Measurements from ENCODE around the gene FGF1.
"Not testable (repeated sequence)": the region's sequence is repeated elsewhere in the genome, so short reads cannot be mapped to it uniquely, and the experiment has no call there.

The FGF1 gene

DNA sequence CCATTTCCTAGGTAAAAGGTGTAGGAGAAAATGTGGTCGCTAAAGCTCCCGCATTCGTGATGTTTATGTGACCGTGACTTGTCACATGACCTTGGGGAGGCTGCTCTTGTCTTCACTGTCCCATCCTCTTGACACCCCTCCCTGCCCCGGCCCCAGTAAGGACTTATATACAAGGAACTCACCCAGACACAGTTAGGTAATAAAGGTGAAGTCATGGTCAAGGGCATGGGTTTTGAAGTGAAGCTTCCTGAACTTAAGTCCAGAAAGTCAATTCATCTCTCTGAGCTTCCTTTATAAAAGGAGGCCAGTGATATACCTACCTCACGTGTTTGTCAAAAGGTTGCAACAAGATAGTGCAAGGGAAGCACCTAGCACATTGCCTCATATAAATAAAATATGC is 17.6 kb downstream of the FGF1 start:
- DNase-seq (ENCODE audit: low read depth) = no peak

DNA sequence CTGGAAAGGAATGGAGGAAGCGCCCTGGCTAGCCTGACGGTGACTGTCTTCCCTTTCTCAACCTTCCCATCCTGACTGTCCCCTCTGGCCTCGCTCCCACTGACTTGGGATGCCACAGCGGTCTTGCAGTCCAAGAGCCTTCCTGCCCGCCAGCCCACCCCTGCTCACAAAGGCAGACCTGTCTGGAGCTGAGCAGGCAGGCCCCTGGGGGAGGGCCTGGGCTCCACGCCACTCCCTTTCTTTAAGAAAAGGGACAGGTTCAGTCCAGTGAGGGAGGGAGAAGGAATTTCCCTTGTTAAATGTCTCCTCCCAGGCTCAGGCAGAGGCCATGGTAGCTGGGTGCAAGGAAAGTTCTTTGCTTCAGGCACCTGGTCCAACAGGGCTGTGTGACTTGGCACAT is 18.1 kb downstream of the FGF1 start:
- DNase-seq (ENCODE audit: low read depth) = no peak

DNA sequence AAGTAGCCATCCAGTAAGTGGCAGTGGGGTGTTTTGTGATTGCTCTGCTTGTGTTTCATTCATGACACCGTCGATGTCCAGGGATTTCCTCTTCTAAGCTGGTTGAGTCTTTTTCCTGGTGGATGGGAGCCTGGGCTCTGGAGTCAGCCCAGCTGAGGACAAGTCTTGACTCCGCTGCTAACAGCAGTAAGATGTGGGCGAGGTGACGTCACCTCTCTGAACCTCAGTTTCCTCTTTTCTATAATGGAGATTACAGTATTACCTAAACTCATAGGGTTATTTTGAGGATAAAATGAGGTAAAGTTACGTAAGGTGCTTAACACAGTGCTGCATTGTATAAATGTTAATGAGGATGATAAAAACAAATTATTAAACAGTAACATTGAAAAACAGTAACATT is 21.3 kb downstream of the FGF1 start:
- DNase-seq (ENCODE audit: low read depth) = no peak

- no peak for DNase-seq (ENCODE audit: low read depth)
Measured at GRCh38 chr5:142664067-142664466, 21.8 kb downstream of the FGF1 start.

DNA sequence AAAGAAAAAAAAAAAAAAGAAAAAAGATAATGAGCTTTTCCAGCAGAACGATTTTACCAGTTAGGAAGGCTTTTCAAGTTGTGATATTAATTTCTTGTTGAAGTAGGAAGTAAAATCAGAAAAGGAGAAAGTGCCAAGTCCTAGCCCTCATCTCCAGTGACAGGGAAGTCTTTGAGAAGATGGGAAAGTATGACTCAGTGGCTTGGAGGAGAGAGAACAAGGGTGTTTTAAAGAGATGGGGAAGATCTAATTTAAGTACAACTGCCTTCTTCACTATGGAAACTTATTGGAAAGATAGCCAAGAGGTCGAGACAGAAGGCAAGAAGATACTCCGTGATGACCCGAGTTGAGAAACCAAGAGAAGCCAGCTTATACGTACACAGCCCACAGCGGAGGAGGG is 22.6 kb downstream of the FGF1 start:
- no peak for DNase-seq (ENCODE audit: low read depth)

DNA sequence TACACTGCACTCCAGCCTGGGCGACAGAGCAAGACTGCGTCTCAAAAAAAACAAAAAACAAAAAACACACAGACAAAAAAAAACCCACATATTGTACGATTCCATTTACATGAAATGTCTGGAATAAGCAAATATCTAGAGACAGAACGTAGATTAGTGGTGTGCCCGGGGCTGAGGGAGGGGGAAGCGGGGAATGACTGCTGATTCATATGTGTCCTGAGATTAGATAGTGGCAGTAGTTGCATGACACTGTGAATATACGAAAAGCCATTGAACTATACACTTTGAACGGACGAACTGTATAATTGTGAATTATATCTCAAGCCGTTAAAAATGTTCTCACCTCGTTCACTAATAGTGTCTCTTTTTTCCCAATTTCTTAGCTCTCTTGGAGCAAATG is 23.9 kb downstream of the FGF1 start:
- DNase-seq (ENCODE audit: low read depth) = no peak

- no peak for DNase-seq (ENCODE audit: low read depth)
Measured at GRCh38 chr5:142661143-142661542, 24.7 kb downstream of the FGF1 start.

DNA sequence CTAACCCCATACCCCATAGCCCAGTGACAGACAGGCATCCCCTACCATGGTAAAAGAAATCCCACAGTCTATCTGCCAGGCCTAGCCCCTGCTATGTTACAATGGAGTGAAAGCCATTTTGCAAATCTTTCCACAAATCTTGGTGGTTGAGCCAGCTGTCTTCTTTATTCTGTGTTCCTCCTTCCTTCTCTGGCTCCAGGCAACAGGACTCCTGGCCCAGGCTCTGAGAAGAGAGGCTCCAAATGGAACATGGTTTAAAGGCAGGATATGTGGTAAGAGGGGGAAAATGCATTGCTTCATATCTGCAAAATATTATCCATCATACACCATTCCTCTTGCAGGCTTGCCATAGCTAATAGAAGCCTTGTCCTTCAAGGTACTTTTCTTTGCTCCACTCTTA is 25.2 kb downstream of the FGF1 start:
- DNase-seq (ENCODE audit: low read depth) = no peak

GRCh38 chr5:142660196-142660595 is 25.7 kb downstream of the FGF1 start:
- DNase-seq (ENCODE audit: low read depth) = no peak

- DNase-seq (ENCODE audit: low read depth) = no peak
Measured at GRCh38 chr5:142659405-142659804, 26.5 kb downstream of the FGF1 start.

DNA sequence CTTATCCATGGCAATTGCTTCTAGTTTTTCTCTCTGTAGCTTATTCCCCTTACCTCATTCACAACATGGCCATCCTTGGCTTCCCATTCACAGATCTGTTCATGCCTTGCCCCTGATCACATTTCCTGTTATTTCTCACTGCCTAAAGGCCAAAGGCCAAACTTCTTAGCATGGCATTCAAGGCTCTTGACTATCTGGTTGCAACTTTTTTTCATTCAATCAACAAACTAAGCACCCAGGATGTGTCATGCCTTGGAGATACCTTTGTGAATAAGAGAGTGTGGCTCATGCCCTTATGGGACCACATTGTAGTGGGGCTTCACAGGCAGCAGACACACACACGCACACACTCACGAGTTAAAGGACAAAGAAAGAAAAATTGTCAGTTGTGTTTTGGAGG is 27.6 kb downstream of the FGF1 start:
- DNase-seq (ENCODE audit: low read depth) = no peak

- no peak for DNase-seq (ENCODE audit: low read depth)
Measured at GRCh38 chr5:142657446-142657845, 28.4 kb downstream of the FGF1 start.

GRCh38 chr5:142655339-142656267 is 30.3 kb downstream of the FGF1 start:
- DNase-seq (ENCODE audit: low read depth) = peak; percentile 60

DNA sequence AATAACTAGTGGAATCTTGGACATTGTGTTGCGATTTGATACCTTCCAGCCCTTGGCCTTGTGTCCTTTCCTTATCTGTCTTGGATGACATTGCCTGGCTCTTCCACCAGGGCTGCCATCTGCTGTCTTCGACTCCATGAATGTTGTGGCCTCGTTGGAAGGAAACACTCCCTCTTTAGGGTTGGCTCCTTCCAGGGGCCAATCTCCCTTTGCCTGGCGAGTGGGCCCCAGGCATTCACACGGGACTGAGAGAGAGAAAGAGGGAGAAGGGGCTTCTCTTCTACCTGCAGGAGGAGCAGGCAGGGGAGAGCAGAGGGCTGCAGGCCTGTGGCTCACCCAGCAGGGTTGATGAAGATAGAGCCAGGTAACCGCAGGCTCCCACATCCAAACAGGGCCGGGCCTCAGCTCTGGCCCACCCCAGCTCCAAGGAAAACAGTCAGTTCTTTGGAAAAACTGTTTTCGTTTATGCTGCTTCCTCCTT is 31.3 kb downstream of the FGF1 start:
- no peak for DNase-seq (ENCODE audit: low read depth)

DNA sequence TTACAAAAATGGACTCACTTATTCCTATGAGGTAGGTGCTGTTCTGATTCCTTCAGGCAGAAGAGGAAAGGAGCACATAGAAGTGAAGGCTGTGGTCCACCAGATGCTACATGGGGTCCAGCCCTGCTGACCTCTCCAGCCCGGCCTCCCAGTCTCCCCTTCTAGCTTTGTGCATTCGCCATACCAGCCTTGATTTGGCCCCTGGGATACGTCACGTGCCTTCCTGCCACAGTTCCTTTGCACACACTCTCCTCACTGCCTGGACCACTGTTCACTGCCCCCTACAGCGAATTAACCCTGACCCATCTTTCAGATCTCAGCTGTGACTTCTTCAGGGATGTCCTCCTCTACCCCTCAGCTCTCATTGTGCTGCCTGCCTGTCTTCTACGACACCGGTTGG is 32.6 kb downstream of the FGF1 start:
- DNase-seq (ENCODE audit: low read depth) = no peak

DNA sequence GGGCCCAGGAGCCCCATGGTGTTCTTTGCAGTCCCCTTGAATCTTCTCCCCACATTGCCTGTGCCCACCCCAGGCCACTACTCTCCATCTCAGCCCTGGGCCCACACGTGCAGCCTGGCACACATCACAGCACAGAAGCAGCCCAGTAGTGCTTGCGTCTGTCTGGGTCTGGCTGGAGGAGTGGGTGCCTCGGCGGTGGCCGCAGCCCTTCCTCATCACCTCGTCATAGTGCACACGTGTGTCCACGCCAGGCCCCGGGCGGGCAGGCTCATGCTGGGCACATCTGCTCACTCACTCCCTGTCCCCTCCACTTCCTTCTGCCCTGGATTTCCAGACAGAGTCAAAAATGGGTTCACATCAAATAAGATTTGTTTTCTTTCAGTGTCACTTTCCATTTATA is 33.3 kb downstream of the FGF1 start:
- no peak for DNase-seq (ENCODE audit: low read depth)

DNA sequence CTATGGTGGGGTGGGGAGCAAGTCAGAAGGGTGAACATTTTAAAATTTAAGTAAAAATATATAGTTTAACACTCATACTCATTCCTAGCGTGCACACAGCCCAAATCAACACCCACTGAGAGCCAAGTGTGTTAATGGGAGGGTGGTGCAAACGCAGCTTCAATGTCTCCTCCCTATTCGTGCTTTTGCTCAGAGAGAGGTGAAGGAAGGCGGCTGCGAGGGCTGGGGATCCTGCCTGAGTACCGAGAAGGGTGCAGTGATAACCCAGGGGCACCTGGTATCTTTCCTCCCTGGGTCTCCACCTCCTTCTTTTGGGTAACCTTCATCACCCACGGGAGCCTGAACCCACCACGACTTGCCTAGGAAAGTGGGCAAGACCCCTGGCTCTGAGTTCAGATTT is 35.0 kb downstream of the FGF1 start:
- DNase-seq (ENCODE audit: low read depth) = no peak

- no peak for DNase-seq (ENCODE audit: low read depth)
Measured at GRCh38 chr5:142650060-142650459, 35.8 kb downstream of the FGF1 start.

DNA sequence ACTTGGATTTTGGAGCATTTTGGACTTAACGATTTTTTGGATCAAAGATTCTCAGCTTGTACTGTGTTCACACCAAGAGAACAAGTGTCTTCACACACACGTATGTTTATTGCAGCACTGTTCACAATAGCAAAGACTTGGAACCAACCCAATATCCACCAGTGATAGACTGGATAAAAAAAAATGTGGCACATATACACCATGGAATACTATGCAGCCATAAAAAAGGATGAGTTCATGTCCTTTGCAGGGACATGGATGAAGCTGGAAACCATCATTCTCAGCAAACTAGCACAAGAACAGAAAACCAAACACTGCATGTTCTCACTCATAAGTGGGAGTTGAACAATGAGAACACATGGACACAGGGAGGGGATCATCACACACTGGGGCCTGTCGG is 37.8 kb downstream of the FGF1 start:
- not testable (repeated sequence) for DNase-seq (ENCODE audit: low read depth)

DNA sequence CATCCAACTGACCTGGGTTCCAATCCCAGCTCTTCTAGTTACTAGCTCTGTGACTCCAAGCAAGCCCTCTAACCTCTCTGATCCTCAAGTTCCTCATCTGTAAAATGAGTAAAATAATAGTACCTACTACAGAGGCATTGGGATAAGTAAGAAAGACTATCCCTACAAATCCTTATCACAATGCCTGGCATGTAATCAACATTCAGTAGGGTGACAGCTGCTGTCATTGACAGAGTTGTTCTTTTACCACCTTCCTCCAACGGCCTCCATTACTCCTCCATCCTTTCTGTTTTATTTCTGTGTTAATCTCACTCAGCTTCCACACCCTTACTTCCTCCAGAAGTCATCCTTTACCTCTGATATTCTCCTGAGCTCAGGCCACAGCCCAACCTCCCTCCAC is 40.4 kb downstream of the FGF1 start:
- DNase-seq (ENCODE audit: low read depth) = no peak

- DNase-seq (ENCODE audit: low read depth) = no peak
Measured at GRCh38 chr5:142644640-142645361, 41.1 kb downstream of the FGF1 start.

DNA sequence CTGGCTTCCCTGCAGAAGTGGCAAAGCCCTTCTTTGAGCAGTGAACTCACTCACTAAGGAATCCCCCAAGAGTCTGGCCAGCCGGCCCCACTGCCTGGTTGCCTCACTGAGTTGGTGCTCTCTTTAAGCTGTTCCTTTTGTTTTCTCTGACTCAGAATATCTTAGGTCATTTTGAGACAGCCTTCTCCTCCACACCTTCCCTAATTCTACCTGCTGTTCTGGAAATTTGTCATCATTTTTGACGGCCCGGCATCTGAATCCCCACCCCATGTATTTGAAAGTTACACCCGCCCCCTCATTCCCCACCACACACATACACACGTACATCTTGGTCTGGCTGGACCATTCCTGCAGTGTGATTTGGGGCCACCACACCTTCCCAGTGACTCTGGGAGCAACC is 41.8 kb downstream of the FGF1 start:
- no peak for DNase-seq (ENCODE audit: low read depth)

- DNase-seq (ENCODE audit: low read depth) = no peak
Measured at GRCh38 chr5:142643634-142644033, 42.3 kb downstream of the FGF1 start.
